ENCODE results near the gene HSPA6.
"Not testable (repeated sequence)": the region's sequence is repeated elsewhere in the genome, so short reads cannot be mapped to it uniquely, and the experiment has no call there.

Gene HSPA6

DNA sequence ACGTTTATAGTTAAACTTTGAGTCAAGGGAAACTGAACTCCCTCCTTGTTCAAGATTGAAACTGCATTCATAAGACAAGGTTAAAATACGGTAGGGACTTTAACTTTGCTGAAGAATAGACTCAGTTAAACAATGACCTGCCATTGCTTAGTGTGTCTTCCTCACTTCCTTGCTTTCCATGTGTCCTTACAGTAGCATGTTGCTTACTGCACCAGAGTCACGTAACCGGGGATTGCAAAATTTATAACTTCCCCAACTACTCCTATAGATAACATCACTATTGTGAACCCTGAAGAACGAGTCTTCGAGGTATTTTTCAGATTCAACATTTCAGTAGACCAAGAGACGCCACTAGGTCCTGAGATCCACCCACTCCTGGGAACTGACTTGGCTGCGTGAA is 47.4 kb downstream of the HSPA6 start:
- DNase-seq = not testable (repeated sequence)
